Measurements from ENCODE around the gene GLTPD2. TPM values are rescaled to one million over a fixed set of nuclear protein-coding genes. Genes with fewer than 3 reads are reported as not detected.

GLTPD2 gene
- total RNA-seq, 6 experiments from 2014 or later, result not detected

DNA sequence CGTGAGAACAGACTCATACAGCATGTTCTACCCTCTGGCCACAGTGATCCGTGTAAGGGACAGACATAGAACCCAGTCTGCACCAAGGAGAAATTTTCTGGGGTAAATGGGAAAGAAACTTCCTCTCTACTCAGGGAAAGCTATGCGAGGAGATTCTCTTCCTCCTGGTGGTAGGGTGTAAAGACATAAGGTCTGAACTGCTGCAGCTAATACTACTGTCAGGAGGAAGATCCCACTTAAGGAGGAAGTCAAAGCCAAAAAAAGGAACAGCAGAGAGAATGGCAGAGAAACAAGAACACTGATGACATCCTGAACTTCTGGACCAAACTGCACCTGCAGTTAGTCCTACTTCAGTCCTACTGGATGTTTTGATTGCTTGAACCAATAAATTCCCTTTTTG lies 24.2 kb upstream of the GLTPD2 start:
- no peak for TF ChIP-seq CTCF (IDR thresholded peaks at IDR 0.05)
- H3K27ac Mint-ChIP-seq, result no peak overlapping the region
- no peaks in the 10 kb centered on the region for H3K9me3 Mint-ChIP-seq
- no peaks in the 10 kb centered on the region for H3K36me3 Mint-ChIP-seq (ENCODE audit: low read depth)
- H3K4me3 Mint-ChIP-seq, result no peak overlapping the region
- H3K27me3 Mint-ChIP-seq (ENCODE audit: insufficient read depth), result peaks cover 21% of the 10 kb centered on the region
- DNase-seq, result no peak
- peaks cover 3% of the 10 kb centered on the region; the same call in 1 of the 2 replicates for H3K4me1 Mint-ChIP-seq (ENCODE audit: low read depth)

- Mint-ChIP-seq H3K27ac (no peak overlapping the region), H3K27me3 (ENCODE audit: insufficient read depth) (peaks cover 17% of the 10 kb centered on the region), H3K36me3 (ENCODE audit: low read depth) (no peaks in the 10 kb centered on the region), H3K4me3 (no peak overlapping the region), H3K9me3 (no peaks in the 10 kb centered on the region), H3K4me1 (ENCODE audit: low read depth) (peaks cover 10% of the 10 kb centered on the region; the same call in 1 of the 2 replicates)
- no peak for TF ChIP-seq CTCF (IDR thresholded peaks at IDR 0.05)
- DNase-seq, result no peak
Measured at GRCh38 chr17:4766201-4766600, 22.6 kb upstream of the GLTPD2 start.

- Mint-ChIP-seq H3K4me1 (ENCODE audit: low read depth) (peaks cover 10% of the 10 kb centered on the region; the same call in 1 of the 2 replicates), H3K27me3 (ENCODE audit: insufficient read depth) (peaks cover 16% of the 10 kb centered on the region), H3K4me3 (no peak overlapping the region), H3K36me3 (ENCODE audit: low read depth) (no peaks in the 10 kb centered on the region), H3K27ac (no peak overlapping the region), H3K9me3 (no peaks in the 10 kb centered on the region)
- TF ChIP-seq CTCF (IDR thresholded peaks at IDR 0.05), result no peak
- no peak for DNase-seq
Measured at GRCh38 chr17:4766723-4767122, 22.0 kb upstream of the GLTPD2 start.

GRCh38 chr17:4768298-4768697 lies 20.5 kb upstream of the GLTPD2 start:
- no peak for TF ChIP-seq CTCF (IDR thresholded peaks at IDR 0.05)
- DNase-seq, result no peak
- Mint-ChIP-seq H3K36me3 (ENCODE audit: low read depth) (no peaks in the 10 kb centered on the region), H3K4me3 (no peak overlapping the region), H3K9me3 (no peaks in the 10 kb centered on the region), H3K4me1 (ENCODE audit: low read depth) (peaks cover 10% of the 10 kb centered on the region; the same call in 1 of the 2 replicates), H3K27ac (no peak overlapping the region), H3K27me3 (ENCODE audit: insufficient read depth) (peaks cover 24% of the 10 kb centered on the region)

GRCh38 chr17:4769628-4770027 lies 19.1 kb upstream of the GLTPD2 start:
- Mint-ChIP-seq H3K27me3 (ENCODE audit: insufficient read depth) (peaks cover 25% of the 10 kb centered on the region), H3K36me3 (ENCODE audit: low read depth) (no peaks in the 10 kb centered on the region), H3K9me3 (no peaks in the 10 kb centered on the region), H3K4me1 (ENCODE audit: low read depth) (peaks cover 10% of the 10 kb centered on the region; the same call in 1 of the 2 replicates), H3K4me3 (no peak overlapping the region), H3K27ac (no peak overlapping the region)
- TF ChIP-seq CTCF (IDR thresholded peaks at IDR 0.05), result no peak
- DNase-seq, result peak; percentile 46

All from HFFc6 (cell line).